GM19328 (cell line): ENCODE measurements around the gene FOXO1.

Experiments
- ATAC-seq: cut with Tn5 transposase; IDR thresholded peaks from one replicate; pipeline ENCODE4 v1.9.1; 2021; ENCODE audit warnings: mild to moderate bottlenecking, moderate library complexity; ENCODE audit not compliant: unreplicated experiment

The FOXO1 gene

DNA sequence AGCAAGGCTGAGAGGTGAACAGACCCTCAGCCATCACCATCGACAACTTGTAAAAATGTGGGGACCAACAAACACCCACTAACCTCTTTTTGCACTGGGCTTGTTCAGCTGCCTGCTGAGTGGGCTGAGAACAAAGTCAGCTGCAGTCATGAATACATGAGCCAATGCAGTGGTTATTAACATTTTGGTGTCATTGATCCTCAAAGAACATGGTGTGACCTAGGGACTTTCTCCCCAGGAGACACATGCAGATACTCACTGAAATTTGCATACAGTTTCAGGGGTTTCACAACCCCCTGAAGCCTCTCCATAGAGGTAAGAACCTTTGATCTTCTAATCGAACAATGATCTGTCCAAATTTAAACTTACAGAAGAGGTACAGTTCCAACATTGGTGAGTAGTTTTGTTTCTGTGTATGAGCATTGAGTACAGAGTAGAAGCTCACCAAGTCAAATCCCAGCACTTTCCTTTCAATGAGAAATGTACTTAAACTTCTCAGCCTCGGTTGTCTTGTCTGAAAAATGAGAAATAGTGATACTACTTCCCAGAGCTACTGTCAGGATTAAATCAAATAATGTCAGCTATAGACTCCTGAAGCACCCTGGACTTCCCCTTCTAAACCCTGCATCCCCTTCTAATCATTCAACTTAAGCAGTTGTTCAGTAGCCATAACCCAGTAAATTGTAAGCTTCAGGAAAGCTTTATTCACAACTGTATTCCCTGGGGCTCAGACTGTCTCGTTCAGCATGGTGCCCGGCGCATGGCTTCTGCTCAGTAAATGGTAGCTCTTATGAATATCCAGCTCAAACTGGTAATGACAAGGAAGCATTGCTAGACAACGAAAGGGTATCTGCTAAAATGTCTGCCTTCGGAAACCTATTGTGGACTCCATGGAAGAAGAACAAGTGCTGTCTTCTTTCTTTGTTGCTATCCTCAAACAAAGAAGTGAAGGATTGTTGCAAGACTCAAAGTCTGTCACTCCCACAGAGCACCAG lies 148.7 kb downstream of the FOXO1 start:
- ATAC-seq = peak; percentile 71

DNA sequence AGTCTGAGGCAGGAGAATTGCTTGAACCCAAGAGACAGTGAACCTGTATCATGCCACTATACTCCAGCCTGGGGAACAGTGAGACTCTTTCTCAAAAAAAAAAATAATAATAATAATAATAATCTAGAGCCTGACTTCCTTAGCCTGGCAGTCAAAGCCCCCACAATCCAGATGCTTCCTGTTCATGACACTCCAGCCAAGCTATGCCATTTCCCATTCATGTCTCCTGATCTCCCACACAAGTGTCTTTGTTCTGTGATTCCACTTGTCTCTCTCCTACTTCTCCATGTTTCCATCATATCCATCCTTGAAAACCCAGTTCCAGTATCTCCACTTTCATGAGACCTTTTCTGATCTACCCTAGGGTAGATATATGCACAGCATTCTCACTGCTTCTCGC lies 150.7 kb downstream of the FOXO1 start:
- no peak for ATAC-seq

DNA sequence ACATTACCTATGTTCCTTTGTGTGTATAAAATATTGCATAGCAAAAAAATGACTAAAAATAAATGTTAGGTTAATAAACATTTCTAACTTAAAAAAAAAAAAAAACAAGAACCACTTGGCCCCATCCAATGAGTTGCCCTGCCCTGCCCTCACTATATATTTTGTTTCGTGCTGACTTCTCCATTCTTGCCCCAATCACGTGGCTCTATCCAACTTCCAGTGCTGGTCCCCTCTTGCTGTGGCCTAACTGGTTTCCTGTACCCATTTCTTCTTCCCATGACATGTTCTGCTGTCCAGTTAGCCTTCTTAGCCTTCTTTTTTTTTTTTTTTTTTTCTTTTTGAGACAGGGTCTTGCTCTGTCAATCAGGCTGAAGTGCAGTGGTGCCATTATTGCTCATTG lies 151.6 kb downstream of the FOXO1 start:
- no peak for ATAC-seq

DNA sequence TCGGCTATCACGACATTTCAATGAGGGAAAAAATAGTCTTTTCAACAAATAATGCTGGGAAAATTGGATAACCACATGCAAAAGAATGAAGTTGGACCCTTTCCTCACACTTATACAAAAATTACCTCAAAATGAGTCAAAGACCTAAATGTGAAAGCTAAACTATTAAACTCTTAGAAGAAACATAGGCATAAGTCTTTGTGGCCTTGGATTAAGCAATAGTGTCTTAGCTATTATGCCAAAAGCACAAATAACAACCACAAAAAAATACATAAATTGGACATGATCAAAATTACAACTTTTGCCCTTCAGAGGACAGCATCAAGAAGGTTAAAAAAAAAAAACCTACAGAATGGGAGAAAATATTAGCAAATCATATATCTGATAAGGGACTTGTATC lies 156.6 kb downstream of the FOXO1 start:
- no peak for ATAC-seq

DNA sequence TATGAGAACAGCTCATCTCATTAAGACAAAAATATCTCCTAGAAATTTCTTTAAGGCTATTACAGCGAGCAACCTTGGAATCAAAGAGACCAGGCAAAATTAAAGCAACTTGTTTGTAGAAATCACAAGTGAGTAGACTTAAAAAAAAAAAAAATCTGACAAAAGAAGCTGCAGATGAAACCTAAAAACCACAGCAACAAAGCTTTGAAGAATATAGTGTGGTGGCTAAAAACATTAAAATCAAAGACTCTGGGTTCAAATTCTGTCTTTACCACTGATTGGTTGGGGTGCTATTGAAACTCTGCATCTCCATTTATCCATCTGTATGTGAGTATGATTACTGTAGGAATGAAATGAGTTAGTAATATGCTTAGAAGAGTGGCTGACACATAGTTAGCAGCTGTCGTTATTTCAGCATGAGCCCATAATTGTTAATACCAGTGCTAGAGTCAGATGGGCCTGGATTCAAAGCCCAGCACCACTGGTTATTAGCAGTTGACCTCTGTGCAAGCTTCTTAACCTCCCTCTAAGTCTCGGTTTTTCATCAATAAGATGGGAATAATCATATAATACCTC lies 157.6 kb downstream of the FOXO1 start:
- ATAC-seq = no peak

DNA sequence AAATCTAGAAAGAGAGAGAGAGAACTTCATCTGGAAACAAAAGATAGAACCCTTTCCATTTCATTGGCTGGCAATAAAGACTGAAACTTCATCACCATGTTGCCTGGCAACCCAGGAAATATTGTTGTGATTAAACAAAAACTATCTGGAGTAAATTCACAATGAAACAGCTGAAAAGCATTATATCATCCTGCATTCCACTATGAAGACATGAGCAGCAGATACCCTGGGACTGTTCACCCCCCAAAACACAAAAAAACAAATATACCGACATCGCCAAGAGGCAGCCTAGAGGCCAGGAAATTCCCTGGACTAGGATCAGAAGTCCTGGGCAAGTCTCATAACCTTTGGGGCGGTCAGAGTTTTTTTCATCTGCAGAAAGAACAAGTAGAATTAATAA lies 158.3 kb downstream of the FOXO1 start:
- ATAC-seq = no peak

DNA sequence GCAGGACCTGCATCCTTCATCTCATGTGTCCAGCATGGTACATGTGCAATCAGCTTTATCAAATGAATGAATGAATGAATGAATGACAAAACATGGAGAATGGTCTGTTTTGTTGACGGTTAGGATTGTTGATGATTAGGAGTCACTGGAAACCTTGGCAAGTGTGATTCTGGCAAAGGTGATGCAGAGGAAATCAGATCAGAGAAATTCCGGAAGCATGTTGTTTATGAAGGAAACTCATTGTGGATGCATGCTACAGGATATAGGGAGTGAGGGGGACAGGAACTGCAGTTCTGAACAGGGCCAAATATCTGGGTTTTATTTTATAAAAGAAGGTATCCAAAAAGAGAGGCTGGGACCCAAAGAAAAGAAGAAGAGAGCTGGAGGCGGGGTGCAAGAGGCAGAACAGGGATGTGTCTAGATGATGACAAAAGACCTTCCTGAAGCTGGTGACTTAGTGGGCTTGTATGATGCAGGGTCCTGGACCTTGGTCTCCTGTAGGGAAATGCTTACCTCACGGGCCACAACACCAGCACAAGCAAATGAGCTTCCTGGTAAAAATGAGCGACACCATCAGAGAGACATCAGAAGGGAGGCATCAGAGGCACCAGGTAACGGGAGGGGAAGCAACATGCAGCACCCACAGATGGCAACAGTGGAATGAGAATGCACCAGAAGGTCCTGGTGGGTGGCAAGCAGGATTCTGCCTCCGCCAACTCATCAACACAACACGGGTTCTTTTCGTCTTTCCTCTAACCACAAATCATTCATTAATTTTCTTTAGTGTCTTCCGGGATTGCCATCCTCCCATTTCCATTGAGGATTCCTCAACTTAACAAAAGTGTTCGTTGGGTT lies 159.6 kb downstream of the FOXO1 start:
- ATAC-seq = no peak
